Activated T-helper 17 cell treated with anti-CD3 and anti-CD28 coated beads, Interleukin-2, amount 50 U/mL, for 72 hours (primary cell): Measurements from ENCODE around the gene AP2B1. TPM values are rescaled to one million over a fixed set of nuclear protein-coding genes. Genes with fewer than 3 reads are reported as not detected.
A peak's percentile ranks its signal among the peaks of the same experiment; 100 is the strongest.

Experiments
- ATAC-seq: fragments of 150-1000 bp; cut with Tn5 transposase; replicated peaks from 2 replicates; pipeline ENCODE4 v1.10.0; 2021; ENCODE audit warnings: mild to moderate bottlenecking, moderate library complexity
- H3K27ac Mint-ChIP-seq: one replicate; pipeline ENCODE4 v1.8.0; 2022; ENCODE audit warnings: mixed read lengths
- H3K27me3 Mint-ChIP-seq: one replicate; pipeline ENCODE4 v1.8.0; 2022; ENCODE audit warnings: mixed read lengths
- H3K36me3 Mint-ChIP-seq: one replicate; pipeline ENCODE4 v1.8.0; 2022; ENCODE audit warnings: low read depth, mild to moderate bottlenecking, mixed read lengths
- H3K4me1 Mint-ChIP-seq: one replicate; pipeline ENCODE4 v1.8.0; 2022; ENCODE audit warnings: mixed read lengths
- H3K4me3 Mint-ChIP-seq: one replicate; pipeline ENCODE4 v1.8.0; 2022; ENCODE audit warnings: mild to moderate bottlenecking, mixed read lengths
- H3K9me3 Mint-ChIP-seq: one replicate; pipeline ENCODE4 v1.8.0; 2022; ENCODE audit warnings: mixed read lengths
- total RNA-seq, 2 donors: library from RNA; stranded (reverse); gene quantifications; one replicate each; pipeline ENCODE4 v1.2.3, GENCODE V29; 2022

AP2B1 gene
- total RNA-seq, 2 donors from 2014 or later, result 189 to 213 TPM

- H3K27me3 Mint-ChIP-seq, result no peaks in the 10 kb centered on the region
- no peaks in the 10 kb centered on the region for H3K4me1 Mint-ChIP-seq
- no peaks in the 10 kb centered on the region for H3K36me3 Mint-ChIP-seq
- ATAC-seq, result no peak
- H3K9me3 Mint-ChIP-seq, result no peaks in the 10 kb centered on the region
- no peak overlapping the region for H3K4me3 Mint-ChIP-seq
- H3K27ac Mint-ChIP-seq, result no peak overlapping the region
These were observed 170.1 kb downstream of the AP2B1 start for GRCh38 chr17:35757243-35757642.

GRCh38 chr17:35760587-35760986 is 173.5 kb downstream of the AP2B1 start, which contains the start of gene C17orf50:
Gene C17orf50 (plus strand): TSS chr17:35760887. CDS start chr17:35760942, 55 bp downstream.
- Mint-ChIP-seq H3K4me1 (no peaks in the 10 kb centered on the region), H3K27me3 (no peaks in the 10 kb centered on the region), H3K9me3 (no peaks in the 10 kb centered on the region), H3K27ac (no peak within 1 kb of the TSS), H3K36me3 (no peaks in the 10 kb centered on the region), H3K4me3 (no peak within 1 kb of the TSS)
- no peak for ATAC-seq

DNA sequence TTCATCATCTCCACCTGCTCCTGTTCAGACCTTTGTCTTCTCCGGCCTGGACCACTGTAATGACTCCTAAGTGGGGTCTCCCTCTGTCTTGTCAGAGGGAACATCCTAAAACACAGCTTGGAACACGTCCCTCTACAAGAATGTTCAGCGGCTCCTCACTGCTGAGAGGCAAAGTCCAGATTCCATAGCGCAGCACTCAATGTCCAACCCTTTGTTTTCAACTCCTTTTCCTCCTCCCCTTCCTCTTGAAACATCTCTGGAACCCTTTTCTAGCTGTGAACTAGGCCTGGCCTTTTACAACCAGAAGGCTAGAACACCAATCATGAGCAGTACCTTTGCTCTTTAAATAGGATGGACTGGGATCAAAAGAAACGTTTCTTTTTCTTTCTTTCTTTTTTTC is 174.5 kb downstream of the AP2B1 start:
- Mint-ChIP-seq H3K27ac (no peak overlapping the region), H3K27me3 (no peaks in the 10 kb centered on the region), H3K9me3 (no peaks in the 10 kb centered on the region), H3K4me3 (no peak overlapping the region), H3K4me1 (no peaks in the 10 kb centered on the region), H3K36me3 (no peaks in the 10 kb centered on the region)
- no peak for ATAC-seq

DNA sequence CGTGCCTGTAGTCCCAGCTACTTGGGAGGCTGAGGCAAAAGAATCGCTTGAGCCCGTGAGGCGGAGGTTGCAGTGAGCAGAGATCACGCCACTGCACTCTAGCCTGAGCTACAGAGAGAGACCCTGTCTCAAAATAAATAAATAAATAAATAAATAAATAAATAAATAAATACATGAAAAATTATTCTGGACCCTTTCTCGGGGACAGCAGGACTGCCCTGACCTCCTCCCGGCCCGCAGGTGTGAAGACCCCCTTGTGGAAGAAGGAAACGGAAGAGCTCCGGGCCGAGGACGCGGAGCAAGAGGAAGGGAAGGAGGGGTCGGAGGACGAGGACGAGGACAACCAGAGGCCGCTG is 176.6 kb downstream of the AP2B1 start:
- no peak for ATAC-seq
- Mint-ChIP-seq H3K36me3 (no peaks in the 10 kb centered on the region), H3K27ac (no peak overlapping the region)

DNA sequence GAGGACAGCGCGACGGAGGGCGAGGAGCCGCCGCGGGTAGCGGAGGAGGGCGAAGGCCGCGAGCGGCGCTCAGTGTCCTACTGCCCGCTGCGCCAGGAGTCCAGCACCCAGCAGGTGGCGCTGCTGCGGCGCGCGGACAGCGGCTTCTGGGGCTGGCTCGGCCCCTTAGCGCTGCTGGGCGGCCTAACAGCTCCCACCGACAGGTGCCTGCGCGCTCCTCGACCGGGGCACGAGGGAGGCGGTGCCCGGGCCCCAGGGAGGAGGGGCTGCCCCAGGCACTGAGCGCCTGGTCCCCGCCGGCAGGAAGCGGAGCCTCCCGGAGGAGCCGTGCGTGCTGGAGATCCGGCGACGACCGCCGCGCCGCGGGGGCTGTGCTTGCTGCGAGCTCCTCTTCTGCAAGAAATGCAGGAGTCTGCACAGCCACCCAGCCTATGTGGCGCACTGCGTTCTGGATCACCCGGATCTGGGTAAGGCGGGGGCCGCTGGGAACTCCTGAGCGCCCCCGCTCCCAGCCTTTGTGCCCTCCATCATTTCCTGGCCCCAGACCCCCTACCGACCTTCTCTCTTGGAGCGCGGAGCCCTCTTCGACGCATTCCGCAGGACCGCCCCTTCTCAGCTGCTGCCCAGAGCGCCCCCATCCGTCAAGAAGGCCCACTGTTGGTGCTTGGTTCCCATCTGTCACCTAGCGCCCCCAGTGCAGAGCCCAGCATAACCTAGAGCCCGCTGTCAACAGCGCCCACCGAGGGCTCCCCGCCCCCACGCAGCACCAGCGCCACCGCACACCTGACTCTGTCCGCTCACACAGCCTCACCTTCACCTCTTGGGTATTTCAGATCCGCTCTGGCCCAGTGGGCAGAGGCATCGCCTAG is 177.2 kb downstream of the AP2B1 start:
- H3K36me3 Mint-ChIP-seq, result no peaks in the 10 kb centered on the region
- ATAC-seq, result peak; percentile 95
- H3K4me3 Mint-ChIP-seq, result peak overlapping the region; percentile 80
- H3K9me3 Mint-ChIP-seq, result no peaks in the 10 kb centered on the region
- H3K27ac Mint-ChIP-seq, result no peak overlapping the region
- H3K27me3 Mint-ChIP-seq, result no peaks in the 10 kb centered on the region
- no peaks in the 10 kb centered on the region for H3K4me1 Mint-ChIP-seq

More for the DNA sequence above, 176.6 kb downstream of the AP2B1 start:
- Mint-ChIP-seq H3K4me3 (peak overlapping the region; percentile 80), H3K27me3 (no peaks in the 10 kb centered on the region), H3K9me3 (no peaks in the 10 kb centered on the region), H3K4me1 (no peaks in the 10 kb centered on the region)

- Mint-ChIP-seq H3K4me3 (peak overlapping the region; percentile 80), H3K9me3 (no peaks in the 10 kb centered on the region), H3K4me1 (no peaks in the 10 kb centered on the region), H3K27ac (no peak overlapping the region), H3K36me3 (no peaks in the 10 kb centered on the region), H3K27me3 (no peaks in the 10 kb centered on the region)
- no peak for ATAC-seq
These were observed 178.1 kb downstream of the AP2B1 start for GRCh38 chr17:35765086-35765710.

DNA sequence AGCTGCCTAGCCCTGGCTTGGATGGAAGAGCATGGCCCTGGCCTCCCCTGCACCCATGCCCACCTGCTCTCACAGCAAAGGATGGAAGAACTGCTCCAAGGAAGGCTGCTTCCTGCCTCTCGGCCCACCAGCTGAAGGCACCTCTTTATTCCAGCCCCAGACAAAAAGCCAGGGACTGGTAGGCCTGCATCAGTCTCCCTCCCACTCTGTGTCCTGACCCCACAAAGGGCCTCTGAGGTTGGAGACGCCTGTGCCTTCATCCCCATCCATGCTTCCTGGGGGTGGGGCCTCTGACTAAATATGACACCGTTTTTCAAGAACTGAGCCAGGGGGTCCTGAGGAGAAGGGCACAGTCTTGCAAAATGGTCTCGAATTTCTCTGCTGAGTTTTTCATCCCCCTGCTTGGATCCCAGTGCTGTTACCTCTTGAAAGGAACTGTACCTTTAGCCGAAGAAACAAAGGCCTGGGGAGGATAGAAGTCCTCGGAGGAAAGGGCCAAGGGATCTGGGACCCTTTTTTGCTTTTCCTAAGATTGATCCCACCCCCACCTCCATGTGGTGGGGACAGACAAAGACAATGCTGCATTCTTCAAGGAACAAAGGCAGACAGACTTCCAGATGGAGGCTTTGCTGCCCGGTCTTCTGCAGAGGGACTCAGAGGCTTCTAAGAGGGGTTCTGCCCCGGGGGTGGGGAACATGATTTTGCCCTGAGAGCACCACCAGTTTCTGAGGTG is 178.8 kb downstream of the AP2B1 start:
- Mint-ChIP-seq H3K27me3 (no peaks in the 10 kb centered on the region), H3K4me3 (peak overlapping the region; percentile 80), H3K9me3 (no peaks in the 10 kb centered on the region), H3K36me3 (no peaks in the 10 kb centered on the region), H3K27ac (no peak overlapping the region), H3K4me1 (no peaks in the 10 kb centered on the region)
- ATAC-seq, result no peak

DNA sequence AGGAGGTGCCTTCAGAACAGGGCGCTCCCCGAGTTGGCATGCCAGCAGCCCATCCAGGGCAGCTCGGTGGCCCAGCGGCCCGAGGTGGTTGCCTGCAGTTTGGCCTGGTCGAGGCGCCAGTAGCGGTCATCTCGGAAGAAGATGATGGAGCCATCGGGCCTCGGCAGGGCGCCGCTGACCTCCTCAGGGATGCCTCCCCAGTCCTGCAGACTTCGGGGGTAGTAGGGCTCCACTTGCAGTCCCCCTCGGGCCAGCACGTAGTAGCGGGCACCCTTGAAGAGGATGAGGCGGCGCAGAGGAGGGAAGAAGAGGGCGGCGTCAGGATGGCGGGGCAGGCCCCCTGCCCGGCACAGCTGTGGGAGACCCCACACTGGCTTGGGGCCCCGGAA is 179.4 kb downstream of the AP2B1 start:
- Mint-ChIP-seq H3K27ac (no peak overlapping the region), H3K36me3 (no peaks in the 10 kb centered on the region), H3K4me3 (no peak overlapping the region), H3K9me3 (no peaks in the 10 kb centered on the region), H3K4me1 (no peaks in the 10 kb centered on the region), H3K27me3 (no peaks in the 10 kb centered on the region)
- no peak for ATAC-seq

DNA sequence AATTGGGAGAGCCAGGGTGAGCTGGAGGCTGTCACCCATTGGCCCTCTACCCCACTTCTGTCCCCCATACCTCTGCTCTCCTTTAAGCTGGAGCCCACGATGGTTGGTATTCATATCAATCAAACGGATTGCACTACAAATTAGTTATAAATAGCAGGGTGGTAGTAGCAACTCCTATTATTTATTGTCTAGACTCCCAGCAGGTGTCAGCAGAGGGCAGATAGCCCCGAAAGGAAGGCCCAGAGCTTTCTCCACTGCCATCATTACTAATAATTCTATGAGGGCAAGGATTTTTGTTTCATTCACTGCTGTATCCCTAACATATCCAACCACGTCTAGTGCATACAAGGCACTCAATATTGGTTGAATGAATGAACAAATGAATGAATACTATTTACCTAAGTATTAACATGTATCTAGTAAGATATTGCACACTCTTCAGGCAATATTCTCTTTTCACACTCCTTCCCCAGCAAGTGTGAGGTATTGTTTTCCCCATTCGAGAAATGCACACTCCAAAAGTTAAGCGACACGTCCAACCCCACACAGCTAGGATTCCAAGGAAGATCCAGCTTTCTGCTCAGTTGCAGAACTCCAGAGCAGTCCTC is 179.9 kb downstream of the AP2B1 start:
- ATAC-seq, result no peak
- Mint-ChIP-seq H3K27ac (no peak overlapping the region), H3K9me3 (no peaks in the 10 kb centered on the region), H3K36me3 (no peaks in the 10 kb centered on the region), H3K4me1 (no peaks in the 10 kb centered on the region), H3K27me3 (no peaks in the 10 kb centered on the region), H3K4me3 (no peak overlapping the region)

DNA sequence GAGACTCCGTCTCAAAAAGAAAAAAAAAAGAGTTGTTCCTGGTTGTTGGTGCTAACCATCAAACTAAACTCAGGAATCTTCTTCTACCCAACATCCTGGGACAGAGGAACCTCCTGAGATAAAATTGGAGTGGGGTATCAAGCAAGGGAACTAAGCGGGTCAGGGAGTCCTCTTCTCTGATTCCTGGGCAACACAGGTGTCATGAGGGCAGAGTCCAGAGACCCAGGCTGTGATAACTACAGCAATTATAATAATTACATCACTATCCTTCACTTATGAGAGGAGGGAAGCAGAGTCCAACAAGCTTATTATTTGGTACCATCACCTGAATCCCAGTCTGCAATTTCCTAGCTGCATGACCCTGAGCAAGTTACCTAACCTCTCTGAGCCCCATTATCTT is 181.7 kb downstream of the AP2B1 start:
- no peaks in the 10 kb centered on the region for H3K36me3 Mint-ChIP-seq

DNA sequence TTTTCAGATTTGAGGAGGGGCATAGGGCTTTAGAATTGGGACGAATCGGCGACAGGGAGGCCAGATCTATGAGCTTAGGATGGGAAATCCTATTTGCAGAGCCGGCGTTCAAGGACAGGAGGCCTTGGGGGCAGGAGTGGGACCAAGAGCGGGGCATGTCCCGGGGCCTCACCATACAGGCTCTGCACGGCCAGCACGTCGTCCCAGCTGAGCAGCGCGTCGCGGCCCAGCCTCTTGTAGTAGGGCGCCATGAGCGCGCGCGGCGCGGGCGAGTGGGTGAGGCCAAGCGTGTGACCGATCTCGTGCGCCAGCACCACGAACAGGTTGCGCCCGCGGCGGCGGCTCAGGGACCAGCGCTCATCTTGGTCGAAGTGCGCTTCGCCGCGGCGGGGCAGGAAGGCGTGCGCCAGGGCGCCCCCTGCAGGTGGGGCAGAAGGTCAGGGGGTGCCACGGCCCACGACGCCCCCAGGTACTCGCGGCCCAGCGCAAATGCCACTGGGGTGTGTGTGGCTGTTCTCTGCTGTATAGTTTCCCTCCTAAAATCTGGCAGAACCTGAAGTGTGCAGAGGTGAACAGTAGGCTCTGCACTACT is 182.9 kb downstream of the AP2B1 start:
- no peaks in the 10 kb centered on the region for H3K36me3 Mint-ChIP-seq
- no peak overlapping the region for H3K27ac Mint-ChIP-seq
- ATAC-seq, result no peak

More for the DNA sequence above, 181.7 kb downstream of the AP2B1 start:
- no peak overlapping the region for H3K27ac Mint-ChIP-seq
- ATAC-seq, result no peak
- no peak overlapping the region for H3K4me3 Mint-ChIP-seq
- H3K4me1 Mint-ChIP-seq, result no peaks in the 10 kb centered on the region
- peaks cover 1% of the 10 kb centered on the region for H3K27me3 Mint-ChIP-seq
- H3K9me3 Mint-ChIP-seq, result no peaks in the 10 kb centered on the region

DNA sequence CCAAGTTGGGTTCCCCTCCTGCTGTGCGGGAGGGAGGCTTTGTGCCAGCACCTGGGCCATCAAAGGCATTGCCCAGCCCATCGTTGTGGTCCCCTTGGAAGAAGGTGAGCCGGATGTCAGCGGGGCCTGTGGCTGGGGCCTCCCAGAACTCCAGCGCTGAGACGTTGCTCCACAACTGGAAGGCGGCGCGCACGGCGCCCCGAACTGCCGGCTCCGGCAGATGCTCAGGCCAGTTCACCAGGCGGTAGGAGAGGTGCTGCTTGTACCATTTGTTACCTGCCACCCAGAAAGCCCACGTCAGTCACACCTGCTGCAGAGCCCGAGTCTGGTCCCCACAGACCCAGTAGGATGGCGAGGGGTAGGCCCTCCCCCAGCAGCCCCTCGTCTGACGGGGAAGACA is 186.0 kb downstream of the AP2B1 start:
- Mint-ChIP-seq H3K4me3 (no peak overlapping the region), H3K27me3 (peaks cover 7% of the 10 kb centered on the region), H3K27ac (no peak overlapping the region), H3K36me3 (no peaks in the 10 kb centered on the region), H3K4me1 (no peaks in the 10 kb centered on the region), H3K9me3 (no peaks in the 10 kb centered on the region)
- ATAC-seq, result no peak

More for the DNA sequence above, 182.9 kb downstream of the AP2B1 start:
- no peaks in the 10 kb centered on the region for H3K9me3 Mint-ChIP-seq
- no peak overlapping the region for H3K4me3 Mint-ChIP-seq
- no peaks in the 10 kb centered on the region for H3K4me1 Mint-ChIP-seq
- H3K27me3 Mint-ChIP-seq, result peaks cover 3% of the 10 kb centered on the region

- Mint-ChIP-seq H3K27ac (no peak overlapping the region), H3K36me3 (no peaks in the 10 kb centered on the region), H3K9me3 (no peaks in the 10 kb centered on the region)
These were observed 186.7 kb downstream of the AP2B1 start for GRCh38 chr17:35773679-35774425.

More at GRCh38 chr17:35773679-35774425, 186.7 kb downstream of the AP2B1 start:
- Mint-ChIP-seq H3K4me3 (no peak overlapping the region), H3K27me3 (peaks cover 7% of the 10 kb centered on the region), H3K4me1 (no peaks in the 10 kb centered on the region)
- ATAC-seq, result no peak
